ENCODE results near the gene TAF9B.
"Not testable (repeated sequence)": the region's sequence is repeated elsewhere in the genome, so short reads cannot be mapped to it uniquely, and the experiment has no call there.

Gene TAF9B

GRCh38 chrX:78092296-78092695 lies 47.2 kb downstream of the TAF9B start:
- TF ChIP-seq CTCF (IDR thresholded peaks at IDR 0.05) = peak; percentile 20
- H3K27ac Mint-ChIP-seq = no peak overlapping the region
- peak; percentile 12 for DNase-seq
- H3K4me3 Mint-ChIP-seq = no peak overlapping the region
- peaks cover 56% of the 10 kb centered on the region for H3K9me3 Mint-ChIP-seq
- H3K27me3 Mint-ChIP-seq (ENCODE audit: low read depth, poor library complexity) = no peaks in the 10 kb centered on the region
- H3K36me3 Mint-ChIP-seq (ENCODE audit: low read depth) = no peaks in the 10 kb centered on the region
- peaks cover 8% of the 10 kb centered on the region for H3K4me1 Mint-ChIP-seq

GRCh38 chrX:78081413-78081812 lies 58.0 kb downstream of the TAF9B start:
- not testable (repeated sequence) for H3K4me1 Mint-ChIP-seq

More at GRCh38 chrX:78081413-78081812, 58.0 kb downstream of the TAF9B start:
- H3K4me3 Mint-ChIP-seq; H3K27me3 Mint-ChIP-seq (ENCODE audit: low read depth, poor library complexity); H3K36me3 Mint-ChIP-seq (ENCODE audit: low read depth); DNase-seq; H3K27ac Mint-ChIP-seq: not testable (repeated sequence)
- H3K9me3 Mint-ChIP-seq = peaks cover 28% of the 10 kb centered on the region
